DND-41 (cell line): ENCODE results near the gene ZFHX3.

Experiments used
- ATAC-seq: fragments of 200-7000 bp; cut with Tn5 transposase; 3 replicates; pipeline ENCODE4 v1.9.1; 2021; ENCODE audit warnings: low read depth; ENCODE audit not compliant: insufficient read depth
- DNase-seq: peaks from one replicate; pipeline ENCODE4 v3.0.0-alpha.2; 2020
- H2AFZ ChIP-seq: 2 replicates; pipeline ENCODE4 v1.6.0; 2012; ENCODE audit warnings: low read depth, low read length
- H3K27ac ChIP-seq: 2 replicates; pipeline ENCODE4 v1.5.1; 2012; ENCODE audit warnings: low read length, inconsistent platforms
- H3K27me3 ChIP-seq: fragments of 200-600 bp; sonication (generic); 2 replicates; pipeline ENCODE4 v1.6.0; 2012; ENCODE audit warnings: low read length, mild to moderate bottlenecking, inconsistent platforms; ENCODE audit not compliant: insufficient read depth, poor library complexity
- H3K36me3 ChIP-seq: 2 replicates; pipeline ENCODE4 v1.5.1; 2012; ENCODE audit warnings: low read length, inconsistent platforms; ENCODE audit not compliant: insufficient read depth
- H3K4me1 ChIP-seq: 2 replicates; pipeline ENCODE4 v1.5.1; 2012; ENCODE audit warnings: mild to moderate bottlenecking, low read length; ENCODE audit not compliant: insufficient read depth
- H3K4me2 ChIP-seq: 2 replicates; pipeline ENCODE4 v1.6.0; 2012; ENCODE audit warnings: mild to moderate bottlenecking, moderate library complexity, low read length, inconsistent platforms; ENCODE audit not compliant: insufficient read depth
- H3K4me3 ChIP-seq, 2 experiments: fragments of 200-600 bp in 1 of 2; shearing (Covaris generic) in 1 of 2; 2 replicates each; pipeline ENCODE4 v1.5.1; 2012 to 2016; ENCODE audit warnings: inconsistent platforms in 2 of 2, low read length in 2 of 2, mild to moderate bottlenecking in 2 of 2, low read depth in 1 of 2, moderate library complexity in 1 of 2
- H3K79me2 ChIP-seq: 2 replicates; pipeline ENCODE4 v1.6.0; 2012; ENCODE audit warnings: low read length, inconsistent platforms; ENCODE audit not compliant: insufficient read depth
- H3K9ac ChIP-seq: 2 replicates; pipeline ENCODE4 v1.6.0; 2012; ENCODE audit warnings: low read depth, mild to moderate bottlenecking, inconsistent platforms, low read length, moderate library complexity
- H3K9me3 ChIP-seq: 2 replicates; pipeline ENCODE4 v1.5.1; 2012; ENCODE audit warnings: low read length, moderate library complexity, mild to moderate bottlenecking, inconsistent platforms; ENCODE audit not compliant: insufficient read depth, severe bottlenecking
- H4K20me1 ChIP-seq: 2 replicates; pipeline ENCODE4 v1.6.0; 2012; ENCODE audit warnings: low read length; ENCODE audit not compliant: insufficient read depth
- CTCF ChIP-seq: IDR thresholded peaks from 2 replicates; pipeline ENCODE4 v1.5.1; 2012; ENCODE audit warnings: borderline replicate concordance, low read length, moderate library complexity, mild to moderate bottlenecking; ENCODE audit not compliant: poor library complexity, severe bottlenecking; ENCODE audit errors: extremely low read depth
- EZH2 ChIP-seq: IDR thresholded peaks from 3 replicates; pipeline ENCODE4 v1.6.1; 2012; ENCODE audit warnings: borderline replicate concordance, low read depth, mild to moderate bottlenecking, moderate library complexity, low read length, inconsistent platforms; ENCODE audit not compliant: severe bottlenecking

The ZFHX3 gene

GRCh38 chr16:72908362-72909167 lies 139.4 kb downstream of the ZFHX3 start:
- Histone ChIP-seq H3K9ac (no peak overlapping the region), H3K4me1 (no peaks in the 10 kb centered on the region), H2AFZ (no peak overlapping the region), H3K27ac (no peak overlapping the region), H3K27me3 (no peaks in the 10 kb centered on the region), H4K20me1 (no peaks in the 10 kb centered on the region), H3K9me3 (no peaks in the 10 kb centered on the region), H3K4me2 (no peak overlapping the region), H3K36me3 (no peaks in the 10 kb centered on the region), H3K79me2 (no peaks in the 10 kb centered on the region), H3K4me3 (no peak overlapping the region)
- TF ChIP-seq EZH2 (no peak), CTCF (no peak)
- ATAC-seq (no peak), DNase-seq (no peak)

- Histone ChIP-seq H4K20me1 (no peaks in the 10 kb centered on the region), H3K4me1 (no peaks in the 10 kb centered on the region), H3K27ac (no peak overlapping the region), H3K9me3 (no peaks in the 10 kb centered on the region), H3K36me3 (no peaks in the 10 kb centered on the region), H3K9ac (no peak overlapping the region), H3K79me2 (no peaks in the 10 kb centered on the region), H3K27me3 (no peaks in the 10 kb centered on the region), H3K4me2 (no peak overlapping the region), H2AFZ (no peak overlapping the region), H3K4me3 (no peak overlapping the region)
- TF ChIP-seq CTCF: no peak
- TF ChIP-seq EZH2: no peak
- ATAC-seq (no peak), DNase-seq (no peak)
Measured at GRCh38 chr16:72905581-72905980, 142.3 kb downstream of the ZFHX3 start.

GRCh38 chr16:72903176-72903575 lies 144.8 kb downstream of the ZFHX3 start:
- no peaks in the 10 kb centered on the region for H3K4me1 ChIP-seq
- no peak overlapping the region for H3K27ac ChIP-seq
- H3K27me3 ChIP-seq: no peaks in the 10 kb centered on the region
- no peak for TF ChIP-seq CTCF
- TF ChIP-seq EZH2: no peak
- H3K9me3 ChIP-seq: no peaks in the 10 kb centered on the region
- ATAC-seq: no peak
- H4K20me1 ChIP-seq: no peaks in the 10 kb centered on the region
- no peak overlapping the region for H3K9ac ChIP-seq
- no peak overlapping the region for H3K4me3 ChIP-seq
- no peaks in the 10 kb centered on the region for H3K79me2 ChIP-seq
- no peak overlapping the region for H3K4me2 ChIP-seq
- no peak overlapping the region for H2AFZ ChIP-seq
- DNase-seq: no peak
- H3K36me3 ChIP-seq: no peaks in the 10 kb centered on the region

GRCh38 chr16:72902206-72902605 lies 145.7 kb downstream of the ZFHX3 start:
- no peak overlapping the region for H3K4me3 ChIP-seq
- H2AFZ ChIP-seq: no peak overlapping the region
- TF ChIP-seq CTCF (no peak), EZH2 (no peak)
- no peak for DNase-seq
- no peaks in the 10 kb centered on the region for H4K20me1 ChIP-seq
- H3K4me2 ChIP-seq: no peak overlapping the region
- no peaks in the 10 kb centered on the region for H3K4me1 ChIP-seq
- no peak for ATAC-seq
- no peaks in the 10 kb centered on the region for H3K36me3 ChIP-seq
- no peak overlapping the region for H3K9ac ChIP-seq
- no peaks in the 10 kb centered on the region for H3K9me3 ChIP-seq
- H3K27me3 ChIP-seq: no peaks in the 10 kb centered on the region
- H3K79me2 ChIP-seq: no peaks in the 10 kb centered on the region
- no peak overlapping the region for H3K27ac ChIP-seq
